NCI-H345 (cell line): ENCODE data around the gene SNAPC4.
A peak's percentile ranks its signal among the peaks of the same experiment; 100 is the strongest.

Source experiments
- DNase-seq: peaks from one replicate; lab custom pipeline; 2025; lab: John Stamatoyannopoulos, UW

The SNAPC4 gene

GRCh38 chr9:136370687-136371532 is 29.1 kb downstream of the SNAPC4 start:
- no peak for DNase-seq

GRCh38 chr9:136370037-136370436 is 29.9 kb downstream of the SNAPC4 start:
- no peak for DNase-seq

GRCh38 chr9:136368190-136368589 is 31.8 kb downstream of the SNAPC4 start:
- no peak for DNase-seq

GRCh38 chr9:136367296-136368145 is 32.4 kb downstream of the SNAPC4 start:
- no peak for DNase-seq

GRCh38 chr9:136366826-136367225 is 33.1 kb downstream of the SNAPC4 start:
- no peak for DNase-seq

- no peak for DNase-seq
Observed at GRCh38 chr9:136365775-136366222, 34.2 kb downstream of the SNAPC4 start.

- DNase-seq, result no peak
Observed at GRCh38 chr9:136364942-136365774, 34.8 kb downstream of the SNAPC4 start.

- DNase-seq, result no peak
Observed at GRCh38 chr9:136363949-136364748, 35.8 kb downstream of the SNAPC4 start.

- peak; percentile 94 for DNase-seq
Observed at GRCh38 chr9:136363106-136363948, 36.6 kb downstream of the SNAPC4 start, which contains the start of gene DNLZ. TSS of gene DNLZ (minus strand) at chr9:136363744. CDS start at chr9:136363714, 30 bp downstream.

- DNase-seq, result no peak
Observed at GRCh38 chr9:136362450-136362784, 37.6 kb downstream of the SNAPC4 start.

- no peak for DNase-seq
Observed at GRCh38 chr9:136361754-136362449, 38.1 kb downstream of the SNAPC4 start.

GRCh38 chr9:136361047-136361753 is 38.8 kb downstream of the SNAPC4 start:
- no peak for DNase-seq

GRCh38 chr9:136359774-136360718 is 39.9 kb downstream of the SNAPC4 start:
- no peak for DNase-seq

GRCh38 chr9:136358888-136359287 is 41.1 kb downstream of the SNAPC4 start:
- DNase-seq, result no peak

GRCh38 chr9:136358016-136358415 is 42.0 kb downstream of the SNAPC4 start:
- no peak for DNase-seq

GRCh38 chr9:136357202-136357725 is 42.7 kb downstream of the SNAPC4 start:
- no peak for DNase-seq
